Spleen (tissue), 11 donors: ENCODE results near the gene CBFA2T2. TPM values are rescaled to one million over a fixed set of nuclear protein-coding genes. Genes with fewer than 3 reads are reported as not detected.

ENCODE experiments used
- DNase-seq: peaks from one replicate; pipeline ENCODE4 v3.0.0-alpha.2; 2020
- H3K27ac ChIP-seq, 8 donors: fragments of 200-600 bp; sonication (generic) in 7 of 8; 1 replicate in 4 of 8; 2 replicates in 4 of 8; pipeline versions ENCODE4 v1.5.0 to v1.8.0; 2016 to 2021; ENCODE audit warnings: inconsistent platforms in 4 of 8, mild to moderate bottlenecking in 4 of 8, moderate library complexity in 1 of 8
- H3K27me3 ChIP-seq, 7 donors: fragments of 200-600 bp; sonication (generic) in 6 of 7; replicated peaks in 1 of 7; 1 replicate in 4 of 7; 2 replicates in 3 of 7; pipeline versions ENCODE4 v1.5.0 to v1.8.0; 2016 to 2021; ENCODE audit warnings: inconsistent platforms in 3 of 7, mild to moderate bottlenecking in 1 of 7
- H3K36me3 ChIP-seq, 6 donors: fragments of 200-600 bp; sonication (generic) in 5 of 6; 1 replicate in 4 of 6; 2 replicates in 2 of 6; pipeline versions ENCODE4 v1.5.0 to v1.8.0; 2016 to 2021; ENCODE audit warnings: inconsistent platforms in 2 of 6
- H3K4me1 ChIP-seq, 6 donors: fragments of 200-600 bp; sonication (generic) in 5 of 6; 1 replicate in 3 of 6; 2 replicates in 3 of 6; pipeline versions ENCODE4 v1.5.0 to v1.8.0; 2016 to 2021; ENCODE audit warnings: inconsistent platforms in 3 of 6
- H3K4me3 ChIP-seq, 8 donors: fragments of 200-600 bp; sonication (generic) in 7 of 8; 1 replicate in 4 of 8; 2 replicates in 4 of 8; pipeline versions ENCODE4 v1.5.0 to v1.8.0; 2016 to 2021; ENCODE audit warnings: inconsistent platforms in 4 of 8, mild to moderate bottlenecking in 4 of 8, moderate library complexity in 2 of 8
- H3K9me3 ChIP-seq, 8 donors: fragments of 200-600 bp; sonication (generic) in 7 of 8; 1 replicate in 4 of 8; 2 replicates in 4 of 8; pipeline versions ENCODE4 v1.5.0 to v1.8.0; 2016 to 2021; ENCODE audit warnings: inconsistent platforms in 4 of 8
- POLR2A ChIP-seq, 3 donors: fragments of 450-650 bp; IDR thresholded peaks; one replicate each; pipeline ENCODE4 v1.5.1; 2017; ENCODE audit warnings: antibody characterized with exemption in 3 of 3, mild to moderate bottlenecking in 1 of 3
- POLR2AphosphoS5 ChIP-seq, 3 donors: sonication (generic); formaldehyde crosslinking; IDR thresholded peaks; one replicate each; pipeline ENCODE4 v1.5.1; 2017; ENCODE audit warnings: antibody characterized with exemption in 3 of 3
- WGBS, 5 donors: extraction: QIAGEN DNeasy Blood & Tissue Kit in 3 of 5; methylation state at CpG; one replicate each; pipeline versions ENCODE4 v1.1.5 to v1.1.7; 2013 to 2018; 5-methylcytosine and 5-hydroxymethylcytosine counted together
- intact Hi-C: fragments of 100-400 bp; cut with DNase I; formaldehyde crosslinking; loops from one replicate; pipeline ENCODE4 v1.15.0; 2023; ENCODE audit warnings: low total_unique reads
- polyA plus RNA-seq, 3 donors: library from polyadenylated mRNA; stranded (reverse); fragments of 200-250 nt; gene quantifications; one replicate each; pipeline ENCODE4 v1.2.1, GENCODE V29; 2013
- total RNA-seq, 7 donors: library from RNA; depleted of rRNA in 3 of 7; stranded (reverse); fragments of >200 nt in 3 of 7; fragmentation: NEBNext Ultra II Directional in 4 of 7; extraction: Animal tissue kit (Norgen Biotek cat#: 25700) in 4 of 7; gene quantifications; one replicate each; pipeline versions ENCODE4 v1.1.0 to v1.2.1, GENCODE V29; 2016 to 2021
- TF ChIP-seq, protein P1 (sequence below), 11 experiments: fragments of 200-600 bp in 7 of 11; fragments of 450-650 bp in 4 of 11; sonication (generic) in 4 of 11; IDR thresholded peaks in 8 of 11; conservative IDR thresholded peaks in 3 of 11; 1 replicate in 7 of 11; 2 replicates in 4 of 11; pipeline versions ENCODE4 v1.4.0 to v1.8.0; 2016 to 2021; ENCODE audit warnings: antibody characterized with exemption in 11 of 11, inconsistent platforms in 4 of 11, mild to moderate bottlenecking in 1 of 11
- donor health status: healthy with polysubstance abuse.
- donor health status: DM: no; HTN: no; CAD: no; lungs with moderate emphysema.
- donor health status: DM: no; HTN: no; CAD: no.
- donor health status: Bipolar disorder and iron deficiency.
- donor health status: healthy.
- donor health status: DM: no; HTN: no; CAD: no.
- donor health status: DM: yes; HTN: yes; CAD: no.

The CBFA2T2 gene
- total and polyA plus RNA-seq, 10 donors, result 3.3 to 25.4 (median 17.8) TPM

DNA sequence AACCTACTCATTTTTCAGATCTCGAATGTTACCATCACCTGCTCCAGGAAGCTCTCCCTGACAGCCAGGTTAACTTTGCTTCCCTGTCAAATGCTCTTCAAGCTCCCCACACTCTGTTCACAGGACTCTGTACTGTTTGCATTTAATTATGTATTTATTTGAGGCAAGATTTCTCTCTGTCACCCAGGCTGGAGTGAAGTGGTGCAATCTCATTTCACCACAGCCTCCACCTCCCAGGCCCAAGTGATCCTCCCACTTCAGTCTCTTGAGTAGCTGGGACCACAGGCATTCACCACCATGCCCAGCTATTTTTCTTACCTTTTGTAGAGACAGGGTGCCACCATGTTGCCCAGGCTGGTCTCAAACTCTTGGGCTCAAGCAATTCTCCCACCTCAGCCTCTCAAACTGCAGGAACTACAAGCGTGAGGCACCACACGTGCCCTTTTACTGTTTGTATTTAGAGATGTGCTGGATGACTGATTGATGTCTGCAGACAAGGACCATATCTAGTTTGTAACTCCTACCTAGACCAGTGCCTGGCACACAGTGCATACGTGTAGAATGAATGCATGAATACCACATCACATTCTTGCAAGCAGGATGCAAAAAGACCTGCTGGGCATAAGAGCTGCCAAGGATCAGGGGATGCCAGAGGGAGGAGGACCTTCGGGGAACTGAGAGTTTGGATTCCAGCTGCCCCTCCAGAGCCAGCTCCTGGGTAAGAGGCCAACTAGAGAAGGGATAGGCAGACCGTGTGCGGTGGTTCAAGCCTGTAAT lies 15.6 kb upstream of the CBFA2T2 start:
- 85 to 93% (median 86%) methylated on average over 7 of the region's 7 CpGs for WGBS, 5 donors
- TF ChIP-seq POLR2AphosphoS5 (IDR thresholded peaks at IDR 0.05), result no peak
- TF ChIP-seq POLR2A (IDR thresholded peaks at IDR 0.05), result no peak
- TF ChIP-seq, protein P1, sequence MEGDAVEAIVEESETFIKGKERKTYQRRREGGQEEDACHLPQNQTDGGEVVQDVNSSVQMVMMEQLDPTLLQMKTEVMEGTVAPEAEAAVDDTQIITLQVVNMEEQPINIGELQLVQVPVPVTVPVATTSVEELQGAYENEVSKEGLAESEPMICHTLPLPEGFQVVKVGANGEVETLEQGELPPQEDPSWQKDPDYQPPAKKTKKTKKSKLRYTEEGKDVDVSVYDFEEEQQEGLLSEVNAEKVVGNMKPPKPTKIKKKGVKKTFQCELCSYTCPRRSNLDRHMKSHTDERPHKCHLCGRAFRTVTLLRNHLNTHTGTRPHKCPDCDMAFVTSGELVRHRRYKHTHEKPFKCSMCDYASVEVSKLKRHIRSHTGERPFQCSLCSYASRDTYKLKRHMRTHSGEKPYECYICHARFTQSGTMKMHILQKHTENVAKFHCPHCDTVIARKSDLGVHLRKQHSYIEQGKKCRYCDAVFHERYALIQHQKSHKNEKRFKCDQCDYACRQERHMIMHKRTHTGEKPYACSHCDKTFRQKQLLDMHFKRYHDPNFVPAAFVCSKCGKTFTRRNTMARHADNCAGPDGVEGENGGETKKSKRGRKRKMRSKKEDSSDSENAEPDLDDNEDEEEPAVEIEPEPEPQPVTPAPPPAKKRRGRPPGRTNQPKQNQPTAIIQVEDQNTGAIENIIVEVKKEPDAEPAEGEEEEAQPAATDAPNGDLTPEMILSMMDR (IDR thresholded peaks at IDR 0.05 in 8 of 11, conservative IDR thresholded peaks at IDR 0.05 in 3 of 11), result no peak
- Histone ChIP-seq H3K4me3 (no peak overlapping the region), H3K4me1 (peaks cover 0 to 15% (median 6%) of the 10 kb centered on the region in 6 donors), H3K27me3 (no peaks in the 10 kb centered on the region), H3K9me3 (no peaks in the 10 kb centered on the region), H3K36me3 (no peaks in the 10 kb centered on the region), H3K27ac (no peak overlapping the region)
- intact Hi-C loops, result no loop called here
- DNase-seq, result no peak

DNA sequence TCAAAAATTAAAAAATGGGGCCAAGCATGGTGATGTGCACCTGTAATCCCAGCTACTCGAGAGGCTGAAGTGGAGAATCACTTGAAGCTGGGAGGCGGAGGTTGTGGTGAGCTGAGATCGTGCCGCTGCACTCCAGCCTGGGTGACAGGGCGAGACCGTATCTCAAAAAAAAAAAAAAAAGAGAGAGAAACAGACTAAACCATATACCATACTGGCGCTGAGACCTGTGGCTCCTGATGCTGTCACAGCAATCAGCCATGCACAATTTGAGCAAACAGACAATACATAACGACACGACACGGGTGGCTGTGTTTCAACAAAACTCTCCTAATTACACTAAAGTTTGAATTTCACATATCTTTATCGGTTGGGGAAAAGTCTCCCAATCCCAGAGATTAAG lies 14.9 kb upstream of the CBFA2T2 start:
- intact Hi-C loops, result no loop called here
- peaks cover 0 to 15% (median 6%) of the 10 kb centered on the region in 6 donors for H3K4me1 ChIP-seq
- WGBS, 5 donors, result 89 to 93% (median 91%) methylated on average over 11 of the region's 11 CpGs

DNA sequence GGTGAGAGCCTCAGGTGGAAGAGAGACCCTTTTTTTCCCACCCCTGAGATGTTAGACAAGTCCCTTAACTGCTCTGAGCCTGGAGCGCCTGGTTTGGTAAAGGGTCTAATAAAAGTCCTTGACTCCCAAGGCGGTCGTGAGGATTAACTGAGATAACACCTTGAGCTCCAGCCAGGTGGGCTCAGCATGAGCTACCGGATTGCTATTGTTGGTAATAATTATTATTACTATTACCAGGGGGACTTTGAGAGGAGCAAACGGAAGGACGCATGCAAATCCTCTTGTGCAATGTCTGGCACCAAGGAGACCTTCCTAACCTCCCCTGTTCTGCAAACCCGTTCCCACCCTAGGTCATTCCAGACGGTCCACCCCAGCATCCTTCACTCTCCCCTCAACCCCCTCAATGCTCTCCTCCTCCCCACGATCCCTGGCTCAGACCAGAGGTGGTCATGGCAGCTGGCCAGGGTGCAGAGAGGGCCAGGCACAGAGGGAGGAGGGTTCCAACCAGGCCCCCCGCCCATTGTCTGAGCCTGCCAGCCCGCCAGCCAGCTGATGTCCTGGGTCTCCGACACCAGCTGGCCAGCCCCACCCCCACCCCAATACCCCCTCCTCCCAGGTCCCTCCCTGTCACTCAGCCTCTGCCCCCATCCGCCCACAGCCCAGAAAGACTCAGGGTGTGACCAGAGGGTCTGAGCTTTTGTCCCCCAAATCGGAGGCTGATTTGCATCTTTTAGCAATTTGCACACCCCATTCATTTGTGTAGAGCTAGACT lies 14.3 kb upstream of the CBFA2T2 start:
- TF ChIP-seq POLR2AphosphoS5 (IDR thresholded peaks at IDR 0.05) (no peak), POLR2A (IDR thresholded peaks at IDR 0.05) (no peak)
- TF ChIP-seq, protein P1 (IDR thresholded peaks at IDR 0.05 in 8 of 11, conservative IDR thresholded peaks at IDR 0.05 in 3 of 11), result no peak
- no peaks in the 10 kb centered on the region for H3K36me3 ChIP-seq
- WGBS, 5 donors, result 55 to 69% (median 61%) methylated on average over 13 to 14 of the region's 14 CpGs
- no peaks in the 10 kb centered on the region for H3K27me3 ChIP-seq
- peaks cover 0 to 15% (median 6%) of the 10 kb centered on the region in 6 donors for H3K4me1 ChIP-seq
- intact Hi-C loops, result no loop called here
- no peak overlapping the region for H3K27ac ChIP-seq
- no peak overlapping the region for H3K4me3 ChIP-seq
- no peak for DNase-seq
- no peaks in the 10 kb centered on the region for H3K9me3 ChIP-seq

More for the DNA sequence above, 14.9 kb upstream of the CBFA2T2 start:
- H3K36me3 ChIP-seq, result no peaks in the 10 kb centered on the region
- no peak for DNase-seq
- TF ChIP-seq POLR2A (IDR thresholded peaks at IDR 0.05) (no peak), POLR2AphosphoS5 (IDR thresholded peaks at IDR 0.05) (no peak)
- TF ChIP-seq, protein P1 (IDR thresholded peaks at IDR 0.05 in 8 of 11, conservative IDR thresholded peaks at IDR 0.05 in 3 of 11), result no peak
- H3K4me3 ChIP-seq, result no peak overlapping the region
- H3K27me3 ChIP-seq, result no peaks in the 10 kb centered on the region
- no peak overlapping the region for H3K27ac ChIP-seq
- no peaks in the 10 kb centered on the region for H3K9me3 ChIP-seq
